HG03521 (cell line): Measurements from ENCODE around the gene PLCL1.
"Not testable (repeated sequence)": the region's sequence is repeated elsewhere in the genome, so short reads cannot be mapped to it uniquely, and the experiment has no call there.

ENCODE experiments used
- ATAC-seq: cut with Tn5 transposase; IDR thresholded peaks from one replicate; pipeline ENCODE4 v1.9.1; 2021; ENCODE audit warnings: mild to moderate bottlenecking, moderate library complexity; ENCODE audit not compliant: unreplicated experiment

Gene PLCL1

GRCh38 chr2:197809064-197809463 lies 4.7 kb downstream of the PLCL1 start:
- no peak for ATAC-seq

GRCh38 chr2:197810016-197810415 lies 5.6 kb downstream of the PLCL1 start:
- ATAC-seq, result no peak

- ATAC-seq, result no peak
Measured at GRCh38 chr2:197810491-197810890, 6.1 kb downstream of the PLCL1 start.

GRCh38 chr2:197813093-197813787 lies 8.8 kb downstream of the PLCL1 start:
- ATAC-seq, result no peak

- ATAC-seq, result no peak
Measured at GRCh38 chr2:197814526-197814925, 10.1 kb downstream of the PLCL1 start.

GRCh38 chr2:197821550-197822289 lies 17.3 kb downstream of the PLCL1 start:
- no peak for ATAC-seq

GRCh38 chr2:197822333-197822732 lies 17.9 kb downstream of the PLCL1 start:
- no peak for ATAC-seq

GRCh38 chr2:197827618-197828017 lies 23.2 kb downstream of the PLCL1 start:
- ATAC-seq, result no peak

GRCh38 chr2:197828464-197829135 lies 24.2 kb downstream of the PLCL1 start:
- no peak for ATAC-seq

- ATAC-seq, result not testable (repeated sequence)
Measured at GRCh38 chr2:197834771-197835170, 30.4 kb downstream of the PLCL1 start.

GRCh38 chr2:197835293-197835692 lies 30.9 kb downstream of the PLCL1 start:
- no peak for ATAC-seq

GRCh38 chr2:197838036-197838435 lies 33.6 kb downstream of the PLCL1 start:
- peak; percentile 98 for ATAC-seq

- no peak for ATAC-seq
Measured at GRCh38 chr2:197838579-197838978, 34.2 kb downstream of the PLCL1 start.

- no peak for ATAC-seq
Measured at GRCh38 chr2:197839327-197839726, 34.9 kb downstream of the PLCL1 start.

GRCh38 chr2:197839856-197840255 lies 35.5 kb downstream of the PLCL1 start:
- ATAC-seq, result no peak

GRCh38 chr2:197846128-197846527 lies 41.7 kb downstream of the PLCL1 start:
- ATAC-seq, result no peak

- no peak for ATAC-seq
Measured at GRCh38 chr2:197846777-197847176, 42.4 kb downstream of the PLCL1 start.

GRCh38 chr2:197847651-197848401 lies 43.4 kb downstream of the PLCL1 start:
- ATAC-seq, result no peak

GRCh38 chr2:197848602-197849001 lies 44.2 kb downstream of the PLCL1 start:
- ATAC-seq, result no peak

GRCh38 chr2:197850882-197851450 lies 46.6 kb downstream of the PLCL1 start:
- ATAC-seq, result no peak

GRCh38 chr2:197851451-197851850 lies 47.1 kb downstream of the PLCL1 start:
- no peak for ATAC-seq
